Measurements from ENCODE around the gene HOXA6. TPM values are rescaled to one million over a fixed set of nuclear protein-coding genes. Genes with fewer than 3 reads are reported as not detected.
A peak's percentile ranks its signal among the peaks of the same experiment; 100 is the strongest.

The HOXA6 gene
- total RNA-seq, 1 donor from 2014 or later: 15.8 TPM

- ATAC-seq (peak; percentile 71), DNase-seq (ENCODE audit: low spot score) (peak; percentile 78)
- intact Hi-C loops (cut with DNase I): no loop called here
Observed at GRCh38 chr7:27096768-27097514, 50.6 kb downstream of the HOXA6 start.

GRCh38 chr7:27095897-27096767 lies 51.4 kb downstream of the HOXA6 start, which contains the start of gene HOXA1:
Gene HOXA1, minus strand, starts transcription at chr7:27096000. Its CDS starts 88 bp downstream, at chr7:27095912.
- ATAC-seq (peak; percentile 80), DNase-seq (ENCODE audit: low spot score) (peak; percentile 89)
- intact Hi-C loops (cut with DNase I): no loop called here

Small RNA genes within 50 kb of the gene (microRNA-seq; reads per million reads assigned to microRNA genes)
- gene MIR196B: 3,026 reads per million, percentile 90 among the genes with 10 or more reads in this experiment

Other genes starting within 250 kb of the HOXA6 start
- 0.98 TPM for gene HOXA1, start 51.8 kb downstream of the HOXA6 start, total RNA-seq
- 3.9 TPM for gene HOXA2, start 45.1 kb downstream of the HOXA6 start, total RNA-seq
- gene HOXA4, start 17.0 kb downstream of the HOXA6 start, total RNA-seq: 10.0 TPM
- 20.1 TPM for gene HOXA5, start 4.1 kb downstream of the HOXA6 start, total RNA-seq
- 20.9 TPM for gene HOXA3, start 4.8 kb upstream of the HOXA6 start, total RNA-seq
- 6.2 TPM for gene HOXA7, start 8.9 kb upstream of the HOXA6 start, total RNA-seq
- 7.1 TPM for gene HOXA9, start 17.8 kb upstream of the HOXA6 start, total RNA-seq
- 11.2 TPM for gene HOXA10, start 26.5 kb upstream of the HOXA6 start, total RNA-seq
- gene HOXA11, start 37.5 kb upstream of the HOXA6 start, total RNA-seq: 1.3 TPM
- gene HOXA13, start 52.3 kb upstream of the HOXA6 start, total RNA-seq: 0.18 TPM
- not detected for gene EVX1, start 95.0 kb upstream of the HOXA6 start, total RNA-seq

All from sciatic nerve (tissue), 2 donors.